ENCODE data around the gene NFS1.
"Not testable (repeated sequence)": the region's sequence is repeated elsewhere in the genome, so short reads cannot be mapped to it uniquely, and the experiment has no call there.

NFS1 gene

DNA sequence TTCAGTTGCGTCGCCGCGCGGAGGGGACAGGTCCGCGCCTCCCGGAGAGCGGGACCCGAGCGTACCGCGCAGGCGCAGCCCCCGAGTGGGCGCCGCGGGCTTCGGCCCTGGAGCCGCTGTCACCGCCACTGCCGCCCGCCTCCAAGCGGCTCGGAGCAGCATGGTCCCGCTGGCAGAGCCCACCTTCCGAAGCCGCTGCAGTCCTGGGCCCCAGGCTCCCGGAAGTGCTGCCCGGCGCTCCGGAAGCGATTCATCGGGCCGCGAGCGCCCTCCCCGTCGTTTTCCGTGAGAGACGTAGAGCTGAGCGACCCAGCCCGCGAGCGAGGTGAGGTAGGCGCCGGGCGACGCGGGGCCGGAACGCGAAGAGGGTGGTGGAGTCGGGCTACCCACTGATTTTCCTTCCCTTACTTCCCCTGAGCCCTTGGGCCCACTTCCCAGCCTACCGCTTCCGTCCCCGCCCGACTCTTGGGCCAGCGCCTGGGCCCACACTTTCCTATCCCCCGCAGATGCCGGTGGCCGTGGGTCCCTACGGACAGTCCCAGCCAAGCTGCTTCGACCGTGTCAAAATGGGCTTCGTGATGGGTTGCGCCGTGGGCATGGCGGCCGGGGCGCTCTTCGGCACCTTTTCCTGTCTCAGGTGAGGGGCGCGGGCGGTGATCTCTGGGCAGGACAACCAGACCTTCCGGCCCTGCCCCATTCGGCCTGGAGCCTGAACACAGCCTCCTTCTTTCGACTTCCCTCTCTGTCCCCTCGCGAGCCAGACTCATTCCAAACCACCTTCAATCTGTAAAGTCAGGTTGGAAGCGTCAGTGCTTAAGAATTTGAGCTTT, at the start of gene NFS1, which contains the start of gene ROMO1:
Gene NFS1, minus strand, starts transcription at position 226 of the 830 bp plus-strand sequence. Its CDS starts 64 bp downstream, at position 162.
Gene ROMO1, plus strand, starts transcription at position 279 of the 830 bp plus-strand sequence. Its CDS starts 228 bp downstream, at position 507.
- peak; percentile 79 for DNase-seq (ENCODE audit: low read depth)

DNA sequence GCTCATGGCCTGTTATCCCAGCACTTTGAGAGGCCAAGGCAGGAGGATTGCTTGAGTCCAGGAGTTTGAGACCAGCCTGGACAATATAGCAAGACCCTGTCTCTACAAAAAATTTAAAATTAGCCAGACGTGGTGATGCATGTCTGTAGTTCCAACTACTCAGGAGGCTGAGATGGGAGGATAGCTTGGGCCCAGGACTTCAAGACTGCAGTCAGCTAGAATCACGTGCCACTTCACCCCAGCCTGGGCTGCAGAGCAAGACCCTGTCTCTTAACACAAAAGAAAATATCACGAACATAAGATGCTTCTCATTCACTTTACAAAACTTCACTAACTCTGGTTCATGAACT, 45.3 kb upstream of the NFS1 start:
- DNase-seq (ENCODE audit: low read depth): not testable (repeated sequence)

DNA sequence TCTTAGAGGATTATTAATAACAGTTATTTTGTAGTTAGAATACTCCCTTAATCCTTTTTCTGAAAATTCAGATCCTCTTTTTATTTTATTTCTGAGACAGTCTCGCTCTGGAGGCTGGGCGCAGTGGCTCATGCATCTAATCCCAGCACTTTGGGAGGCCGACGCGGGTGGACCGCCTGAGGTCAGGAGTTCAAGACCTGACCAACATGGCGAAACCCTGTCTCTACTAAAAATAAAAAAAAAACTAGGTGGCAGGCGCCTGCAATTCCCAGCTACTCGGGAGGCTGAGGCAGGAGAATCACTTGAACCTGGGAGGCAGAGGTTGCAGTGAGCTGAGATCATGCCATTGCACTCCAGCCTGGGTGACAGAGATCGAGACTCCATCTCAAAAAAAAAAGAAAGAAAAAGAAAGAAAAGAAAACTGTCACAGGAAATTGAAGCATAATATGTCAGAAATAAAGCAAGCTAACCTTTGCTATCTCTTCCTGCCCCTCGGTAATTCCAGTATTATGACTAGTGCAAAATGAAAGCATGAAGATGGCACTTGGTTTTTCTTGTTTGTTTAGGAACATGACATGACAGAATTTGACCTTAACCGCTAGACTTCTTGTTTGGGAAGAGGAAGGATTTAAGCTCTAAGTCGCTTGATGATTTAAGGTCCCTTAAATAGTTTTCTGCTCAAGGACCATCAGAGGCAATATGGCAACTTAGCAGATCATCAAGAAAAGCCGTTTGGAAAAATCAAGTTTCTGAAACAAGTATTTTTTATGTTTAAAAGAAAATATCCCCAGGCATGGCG, 44.7 kb upstream of the NFS1 start:
- DNase-seq (ENCODE audit: low read depth): no peak

DNA sequence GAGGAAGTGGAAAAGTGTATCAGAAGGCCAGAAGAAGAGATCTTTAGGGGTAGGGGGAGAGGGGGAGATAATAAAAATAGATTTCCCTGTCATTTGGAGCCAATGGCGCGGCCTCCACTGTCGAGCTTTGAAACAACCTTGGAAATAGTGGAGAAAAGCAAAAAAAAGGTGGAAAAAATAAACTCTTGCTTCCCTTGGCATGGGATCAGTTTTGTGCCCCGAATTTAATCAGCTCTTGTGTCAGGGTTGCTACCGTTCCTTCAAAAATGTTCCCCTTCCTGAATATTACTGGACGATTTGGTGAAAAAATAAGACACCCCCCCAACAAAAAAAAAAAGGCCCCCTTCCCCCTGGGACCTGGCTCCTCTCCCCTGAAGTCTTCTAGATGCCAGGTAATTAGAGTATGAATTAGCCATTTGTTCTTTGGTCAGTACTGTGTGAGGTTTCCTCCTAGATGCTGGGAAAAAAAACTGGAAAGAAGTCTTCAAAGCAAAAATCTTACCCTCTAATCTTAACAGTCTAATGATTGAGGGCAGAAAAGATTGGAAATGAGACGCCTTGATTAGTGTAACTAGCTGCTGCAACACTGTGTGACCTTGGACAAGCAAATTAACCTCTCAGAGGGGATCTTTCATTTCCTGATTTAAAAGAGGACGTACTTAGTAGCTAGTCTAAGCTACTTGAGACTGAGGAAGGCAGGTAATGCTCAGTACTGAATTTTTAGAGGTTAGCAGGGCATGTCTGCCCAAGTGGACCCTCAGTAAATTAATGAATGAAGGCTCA, 43.8 kb upstream of the NFS1 start:
- DNase-seq (ENCODE audit: low read depth): no peak

DNA sequence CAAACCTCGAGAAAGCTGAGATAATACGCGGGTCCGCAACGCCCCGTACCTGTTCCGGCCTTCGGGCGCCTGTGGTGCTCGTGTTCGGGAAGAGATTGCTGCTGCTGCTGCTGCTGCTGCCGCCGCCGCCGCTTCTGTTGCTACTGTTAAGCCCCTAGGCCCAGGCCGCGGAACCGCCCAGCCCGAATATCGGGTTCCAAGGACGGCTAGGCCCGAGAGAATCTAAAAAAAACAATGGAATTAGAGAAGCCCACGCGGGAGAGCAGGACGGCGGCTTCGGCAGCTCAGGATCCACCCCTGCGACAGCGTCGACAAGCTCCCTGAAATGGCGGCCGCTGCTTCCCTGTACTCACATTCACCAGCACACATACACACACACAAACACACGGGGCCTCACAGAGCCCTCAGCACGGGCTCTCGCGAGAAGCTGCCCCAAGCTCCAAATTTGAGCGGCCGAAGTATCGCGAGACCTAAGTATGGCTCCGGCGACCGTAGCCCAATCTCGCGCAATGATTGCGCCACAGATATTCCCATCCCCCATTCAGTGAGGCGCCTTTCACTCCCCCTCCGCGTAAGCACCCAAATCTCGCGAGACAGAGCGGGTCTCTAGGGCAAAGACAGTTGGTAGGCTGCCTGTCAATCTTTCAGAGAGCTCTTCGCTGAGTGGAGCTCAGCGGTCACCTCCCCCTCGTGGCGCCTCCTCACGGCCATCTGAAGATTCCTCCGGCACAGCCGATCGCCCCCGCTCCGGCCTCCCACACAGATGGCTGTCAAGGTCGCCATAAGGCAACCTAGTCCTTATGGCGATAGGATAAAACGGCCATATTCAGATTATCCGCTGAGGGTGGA, 43.0 kb upstream of the NFS1 start, which contains the start of gene RBM39:
Gene RBM39, minus strand, starts transcription at position 369 of the 849 bp plus-strand sequence. CDS start 1,386 bp downstream, outside the sequence.
- peak; percentile 100 for DNase-seq (ENCODE audit: low read depth)

DNA sequence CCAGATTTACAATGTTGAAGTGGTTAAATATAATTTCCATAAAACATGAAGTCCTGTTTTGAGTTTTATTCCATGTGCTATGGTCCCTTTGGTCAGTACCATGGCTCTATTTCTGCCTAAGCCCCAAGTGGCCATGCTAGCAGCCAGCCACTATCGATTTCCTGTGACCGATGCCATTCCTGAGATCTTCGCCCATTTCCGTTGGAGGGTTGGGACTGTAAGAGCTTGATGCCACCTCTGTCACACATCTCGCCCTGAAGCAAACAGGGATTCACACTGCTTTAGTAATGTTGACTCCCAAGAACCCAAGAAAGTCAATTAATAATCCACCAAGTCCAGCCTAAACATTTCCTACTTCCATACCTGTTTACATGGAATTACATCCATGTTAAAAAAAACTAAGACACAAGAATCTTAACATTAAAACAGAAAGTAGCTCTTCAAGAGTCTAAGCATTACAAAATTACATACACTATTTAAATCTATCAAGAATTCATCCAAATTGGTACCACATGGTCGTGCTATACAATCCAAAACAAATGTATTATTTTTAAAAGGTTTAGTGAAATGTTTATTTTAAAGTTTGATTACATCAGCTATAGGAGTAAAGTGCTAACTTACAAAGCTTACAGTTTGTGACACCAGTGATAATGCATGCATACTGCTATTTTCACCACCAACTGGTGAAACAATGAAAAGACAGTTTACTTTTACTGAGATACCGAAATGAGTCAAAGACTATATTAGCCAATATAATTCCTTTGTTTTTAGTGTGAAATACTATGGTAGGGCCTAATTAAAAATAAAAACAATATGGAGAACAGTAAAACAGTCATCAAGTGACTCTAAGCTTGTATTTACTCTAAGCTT, 40.4 kb upstream of the NFS1 start:
- no peak for DNase-seq (ENCODE audit: low read depth)

DNA sequence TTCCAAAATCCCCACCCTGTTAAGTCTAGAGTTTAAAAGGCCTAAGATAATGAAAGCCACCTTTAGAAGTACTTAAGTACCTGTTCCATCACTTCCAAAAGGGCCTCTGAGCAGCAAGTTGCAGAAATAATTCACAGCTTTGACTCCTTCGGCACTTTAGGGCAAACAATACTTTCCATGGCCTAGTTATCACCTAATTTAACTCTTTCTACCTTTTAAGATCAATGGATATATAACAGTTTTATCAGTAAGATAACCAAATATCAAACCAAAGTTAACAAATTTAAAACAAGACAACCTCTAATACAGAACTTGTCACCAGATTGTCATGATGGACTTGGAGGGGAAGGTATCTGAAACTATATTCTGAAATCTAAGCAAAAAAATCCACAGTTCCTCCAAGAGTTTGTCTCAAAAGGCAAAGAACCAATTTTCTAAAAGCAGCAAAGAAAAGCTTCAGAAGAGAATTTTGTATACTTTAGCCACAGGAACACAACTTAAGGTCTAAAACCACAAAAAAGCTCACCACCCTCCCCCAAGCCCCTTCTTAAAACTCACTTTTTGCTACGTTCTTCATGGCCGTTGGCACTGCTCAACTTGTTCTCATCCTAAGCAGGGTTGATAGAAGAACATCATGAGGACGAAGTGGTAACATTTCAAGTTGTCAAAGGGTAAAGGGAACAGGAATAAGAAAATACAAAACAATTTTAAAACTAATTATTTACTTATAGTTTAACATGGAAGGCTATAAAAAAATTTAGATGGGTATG, 39.4 kb upstream of the NFS1 start:
- no peak for DNase-seq (ENCODE audit: low read depth)

DNA sequence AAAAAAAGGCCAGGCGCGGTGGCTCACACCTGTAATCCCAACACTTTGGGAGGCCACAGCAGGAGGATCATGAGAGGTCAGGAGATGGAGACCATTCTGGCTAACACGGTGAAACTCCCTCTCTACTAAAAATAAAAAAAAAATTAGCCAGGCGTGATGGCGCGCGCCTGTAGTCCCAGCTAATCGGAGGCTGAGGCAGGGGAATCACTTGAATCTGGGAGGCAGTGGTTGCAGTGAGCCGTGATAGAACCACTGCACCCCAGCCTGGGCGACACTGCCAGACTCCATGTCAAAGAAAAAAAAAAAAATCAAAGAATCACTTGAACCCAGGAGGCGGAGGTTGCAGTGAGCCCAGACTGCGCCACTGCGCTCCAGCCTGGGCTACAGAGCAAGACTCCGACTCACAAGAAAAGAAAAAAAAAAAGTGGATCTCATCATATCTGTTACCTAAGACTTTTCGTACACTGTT, 38.7 kb upstream of the NFS1 start:
- no peak for DNase-seq (ENCODE audit: low read depth)

DNA sequence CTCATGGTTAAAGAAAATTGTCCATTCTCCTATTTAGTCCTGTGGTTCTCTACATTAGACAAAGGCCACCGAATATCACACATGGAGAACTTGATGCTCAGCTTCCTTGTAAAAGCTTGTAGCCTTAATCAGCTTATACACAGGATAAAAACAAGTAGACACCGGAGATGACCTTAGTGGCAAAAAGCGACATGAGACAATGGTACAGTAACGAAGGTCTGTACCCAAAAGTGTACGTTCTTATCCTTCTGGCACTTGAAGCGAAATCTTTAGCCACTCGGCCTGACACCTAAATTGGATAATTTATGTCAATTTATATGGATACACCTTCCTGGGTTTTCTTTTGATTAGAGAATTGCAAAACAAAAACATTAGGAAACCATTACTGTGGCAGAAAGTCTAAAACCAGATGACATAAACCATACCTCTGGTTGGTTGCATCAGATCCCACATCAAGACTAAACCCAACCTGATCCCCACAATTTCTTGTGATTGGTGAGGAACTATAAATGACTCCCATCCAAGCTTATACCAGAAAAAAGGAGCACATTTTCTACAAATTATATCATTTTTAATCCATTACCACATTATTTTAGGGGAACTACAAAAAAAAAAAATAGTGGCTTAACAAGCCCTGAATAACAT, 36.8 kb upstream of the NFS1 start:
- DNase-seq (ENCODE audit: low read depth): no peak

DNA sequence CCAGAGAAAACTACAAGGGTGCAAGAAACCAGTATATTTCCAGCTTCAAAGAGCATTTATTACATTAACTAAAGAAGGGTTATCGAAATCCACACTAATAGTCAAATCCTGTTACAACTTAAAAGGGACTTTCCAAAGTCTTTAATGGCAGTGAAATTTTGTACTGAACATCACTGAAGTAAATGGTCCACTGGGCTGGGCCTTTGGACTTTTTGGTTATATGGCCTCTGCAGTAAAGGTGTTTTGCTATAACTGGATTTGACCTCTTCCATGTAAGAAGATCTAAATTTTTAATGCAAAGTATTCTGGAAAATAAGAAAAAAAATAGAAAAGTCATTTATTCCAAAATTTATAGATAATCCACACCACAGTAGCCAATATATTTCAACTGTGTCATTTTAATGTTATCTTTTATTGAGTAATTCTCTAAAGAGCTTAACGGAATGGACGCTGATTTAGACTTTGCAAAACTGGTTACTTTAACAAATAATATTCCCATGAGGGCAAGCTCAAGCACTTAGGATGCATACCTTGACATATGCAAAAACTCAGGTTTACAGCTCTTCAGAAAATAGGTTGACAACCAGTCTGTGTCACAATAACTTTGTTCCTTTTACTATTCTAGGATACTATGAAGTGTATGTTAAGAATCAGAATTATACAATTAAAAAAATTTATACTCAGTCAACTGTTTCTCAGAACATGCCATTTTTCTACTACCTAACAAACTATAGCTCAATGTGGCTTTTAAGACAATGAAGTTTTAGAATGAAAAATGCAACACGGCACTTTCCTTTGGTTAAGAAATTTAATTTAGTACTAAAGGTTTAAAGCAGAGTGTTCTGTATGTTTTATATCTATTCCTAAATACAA, 35.9 kb upstream of the NFS1 start:
- DNase-seq (ENCODE audit: low read depth): no peak

DNA sequence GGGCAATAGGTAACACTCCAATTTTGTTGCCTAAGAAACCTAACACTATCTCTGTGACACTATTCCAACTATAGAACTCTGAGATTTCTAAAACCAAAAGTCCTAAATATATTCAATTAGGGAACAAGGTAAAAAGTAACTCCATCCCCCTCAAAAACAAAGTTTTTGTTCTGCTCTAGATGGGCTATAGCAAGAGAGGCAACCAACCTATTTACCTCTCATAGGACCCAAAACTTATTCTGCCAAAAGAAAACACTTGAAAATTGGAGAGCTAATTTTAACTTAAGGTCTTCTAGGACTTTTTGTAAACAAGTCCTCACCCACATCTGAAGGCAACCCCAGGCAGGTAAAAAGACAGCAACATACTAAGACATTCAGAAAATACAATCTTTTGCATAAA, 35.2 kb upstream of the NFS1 start:
- no peak for DNase-seq (ENCODE audit: low read depth)

DNA sequence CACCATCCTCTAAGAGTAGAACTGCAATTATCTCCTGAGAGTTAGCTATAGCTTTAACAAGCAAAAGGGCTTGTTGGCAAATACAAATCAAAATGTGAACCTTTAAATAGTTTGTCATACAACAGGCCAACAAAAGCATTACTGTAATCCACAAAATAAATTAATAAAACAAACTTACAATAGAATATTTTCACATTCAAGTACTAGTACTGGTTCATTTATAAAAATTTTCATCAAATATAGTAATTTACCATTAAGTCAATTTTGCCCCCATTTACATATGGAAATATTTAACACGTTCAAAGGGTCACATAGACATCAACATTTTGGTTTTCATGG, 33.5 kb upstream of the NFS1 start:
- DNase-seq (ENCODE audit: low read depth): no peak

DNA sequence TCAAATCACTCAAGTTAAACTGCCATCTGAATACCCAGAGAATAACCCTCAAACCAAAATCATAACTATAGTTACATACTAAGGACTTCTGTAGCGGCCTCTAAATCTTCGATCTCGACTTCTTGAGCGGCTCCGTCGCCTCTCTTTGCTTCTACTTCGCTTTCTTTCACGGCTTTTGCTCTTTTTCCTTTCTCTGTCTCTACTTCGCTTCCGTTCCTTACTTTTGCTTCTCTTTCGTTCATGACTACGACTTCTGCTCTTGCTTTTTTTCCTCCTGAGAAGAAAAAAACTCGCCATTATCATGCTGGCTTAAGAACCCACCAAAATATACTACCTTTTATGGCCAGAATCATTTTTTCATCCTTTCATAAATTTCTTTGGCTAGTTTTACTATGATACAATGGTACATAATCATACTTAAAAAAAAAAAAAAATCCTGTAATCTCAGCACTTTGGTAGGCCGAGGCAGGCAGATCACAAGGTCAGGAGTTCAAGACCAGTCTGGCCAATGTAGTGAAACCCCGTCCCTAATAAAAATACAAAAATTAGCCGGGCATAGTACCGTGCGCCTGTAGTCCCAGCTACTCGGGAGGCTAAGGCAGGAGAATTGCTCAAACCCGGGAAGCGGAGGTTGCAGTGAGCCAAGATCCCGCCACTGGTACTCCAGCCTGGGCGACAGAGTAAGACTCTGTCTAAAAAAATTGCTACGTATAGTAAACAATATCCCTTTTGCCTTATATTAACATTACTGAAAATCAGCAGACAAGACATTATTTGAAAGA, 32.9 kb upstream of the NFS1 start:
- DNase-seq (ENCODE audit: low read depth): no peak

DNA sequence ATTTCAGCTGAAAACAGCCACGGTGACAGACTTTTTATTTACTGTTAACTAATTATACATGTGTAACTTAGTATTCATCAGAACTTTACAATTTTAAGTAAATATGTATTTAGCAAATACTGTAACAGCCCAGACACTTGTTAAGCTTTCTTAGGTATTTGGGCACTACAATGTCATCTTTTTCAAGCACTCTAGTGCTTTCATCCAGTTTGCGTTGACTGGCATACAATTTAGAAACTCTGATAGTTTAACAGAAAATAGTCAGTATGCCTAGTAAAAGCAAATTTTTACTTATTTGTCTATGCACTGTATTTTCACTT, 32.3 kb upstream of the NFS1 start:
- DNase-seq (ENCODE audit: low read depth): no peak

DNA sequence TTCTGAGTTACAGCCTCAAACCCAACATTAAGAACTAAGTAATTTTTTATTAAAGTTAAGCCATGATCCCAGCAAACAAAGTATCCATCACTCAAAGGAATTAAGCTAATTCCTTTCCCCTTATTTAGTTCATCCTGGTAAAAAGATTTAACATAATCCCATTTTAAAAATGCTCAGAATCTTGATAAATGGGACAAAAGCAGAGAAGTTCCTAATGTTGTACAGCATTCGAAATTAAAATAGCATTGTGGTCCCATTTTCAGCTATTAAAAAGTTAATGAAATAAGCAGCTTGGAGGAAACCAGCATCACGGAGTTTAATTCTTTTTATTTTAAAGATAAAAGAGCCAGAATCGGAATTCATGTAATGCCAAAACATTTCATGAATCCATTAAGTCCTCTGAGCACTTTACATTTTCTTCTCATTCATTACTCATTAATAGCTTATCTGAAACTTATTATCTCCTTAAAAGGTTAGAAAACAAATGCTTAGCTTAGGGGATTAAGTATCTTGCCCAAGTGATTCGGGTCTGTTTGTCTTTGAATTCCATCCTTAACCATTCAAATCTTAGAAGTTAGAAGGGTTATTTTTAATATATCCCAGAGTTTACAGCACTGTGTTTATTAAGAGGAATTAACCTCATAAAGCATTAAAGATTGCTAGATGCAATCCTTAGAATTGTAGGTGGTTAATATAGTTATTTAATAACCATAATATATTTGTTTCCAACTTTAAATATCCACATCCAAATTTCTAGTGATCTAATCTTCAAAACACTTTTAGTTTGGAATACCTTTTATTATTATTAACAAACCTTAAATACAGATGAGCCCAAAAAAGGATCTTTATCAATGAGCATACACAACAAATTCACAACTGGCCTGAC, 31.7 kb upstream of the NFS1 start:
- DNase-seq (ENCODE audit: low read depth): no peak

DNA sequence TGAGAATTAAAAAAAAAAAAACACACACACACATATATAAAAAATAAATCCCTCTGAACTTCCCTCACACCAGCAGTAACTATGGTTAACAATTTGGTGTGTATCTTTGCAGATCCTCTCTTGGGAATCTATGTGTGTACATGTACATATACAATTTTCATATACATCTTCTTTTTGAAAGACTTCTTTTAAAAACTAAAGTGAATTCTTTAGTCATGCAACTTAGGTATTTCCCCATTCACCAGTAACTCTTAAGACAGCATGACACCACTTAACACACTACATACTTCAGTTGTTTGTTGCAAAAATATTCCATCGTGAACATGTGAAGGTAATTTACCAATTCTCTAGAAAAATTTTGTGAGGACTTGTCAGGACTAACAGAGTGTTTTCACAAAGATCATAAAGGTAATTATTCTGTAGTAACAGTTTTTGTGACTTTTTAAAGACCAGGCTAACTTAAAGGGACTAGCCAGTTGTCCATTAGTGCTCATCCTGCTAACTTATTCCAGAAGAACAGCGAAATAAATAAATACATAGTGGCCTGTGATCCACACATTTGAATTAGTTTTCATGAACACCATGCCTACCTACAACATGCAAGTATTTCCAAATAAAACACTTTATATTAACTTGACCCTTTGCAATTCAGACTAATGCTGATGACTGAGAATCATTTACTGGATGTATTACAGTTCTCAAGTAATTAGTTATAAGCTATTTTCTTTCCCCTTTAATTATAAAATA, 30.9 kb upstream of the NFS1 start:
- DNase-seq (ENCODE audit: low read depth): no peak

Measured in T-helper 22 cell (primary cell).